ENCODE results near the gene PC. TPM values are rescaled to one million over a fixed set of nuclear protein-coding genes. Genes with fewer than 3 reads are reported as not detected.

Gene PC, protein sequence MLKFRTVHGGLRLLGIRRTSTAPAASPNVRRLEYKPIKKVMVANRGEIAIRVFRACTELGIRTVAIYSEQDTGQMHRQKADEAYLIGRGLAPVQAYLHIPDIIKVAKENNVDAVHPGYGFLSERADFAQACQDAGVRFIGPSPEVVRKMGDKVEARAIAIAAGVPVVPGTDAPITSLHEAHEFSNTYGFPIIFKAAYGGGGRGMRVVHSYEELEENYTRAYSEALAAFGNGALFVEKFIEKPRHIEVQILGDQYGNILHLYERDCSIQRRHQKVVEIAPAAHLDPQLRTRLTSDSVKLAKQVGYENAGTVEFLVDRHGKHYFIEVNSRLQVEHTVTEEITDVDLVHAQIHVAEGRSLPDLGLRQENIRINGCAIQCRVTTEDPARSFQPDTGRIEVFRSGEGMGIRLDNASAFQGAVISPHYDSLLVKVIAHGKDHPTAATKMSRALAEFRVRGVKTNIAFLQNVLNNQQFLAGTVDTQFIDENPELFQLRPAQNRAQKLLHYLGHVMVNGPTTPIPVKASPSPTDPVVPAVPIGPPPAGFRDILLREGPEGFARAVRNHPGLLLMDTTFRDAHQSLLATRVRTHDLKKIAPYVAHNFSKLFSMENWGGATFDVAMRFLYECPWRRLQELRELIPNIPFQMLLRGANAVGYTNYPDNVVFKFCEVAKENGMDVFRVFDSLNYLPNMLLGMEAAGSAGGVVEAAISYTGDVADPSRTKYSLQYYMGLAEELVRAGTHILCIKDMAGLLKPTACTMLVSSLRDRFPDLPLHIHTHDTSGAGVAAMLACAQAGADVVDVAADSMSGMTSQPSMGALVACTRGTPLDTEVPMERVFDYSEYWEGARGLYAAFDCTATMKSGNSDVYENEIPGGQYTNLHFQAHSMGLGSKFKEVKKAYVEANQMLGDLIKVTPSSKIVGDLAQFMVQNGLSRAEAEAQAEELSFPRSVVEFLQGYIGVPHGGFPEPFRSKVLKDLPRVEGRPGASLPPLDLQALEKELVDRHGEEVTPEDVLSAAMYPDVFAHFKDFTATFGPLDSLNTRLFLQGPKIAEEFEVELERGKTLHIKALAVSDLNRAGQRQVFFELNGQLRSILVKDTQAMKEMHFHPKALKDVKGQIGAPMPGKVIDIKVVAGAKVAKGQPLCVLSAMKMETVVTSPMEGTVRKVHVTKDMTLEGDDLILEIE
- total RNA-seq (39.7 and 47.4 TPM in 2 replicates), polyA plus RNA-seq (57.9 and 78.1 TPM in 2 replicates)

GRCh38 chr11:66958232-66958955, at the start of gene PC:
Gene PC, minus strand, starts transcription at chr11:66958383. Its CDS starts 86,224 bp downstream, at chr11:66872159.
- TF ChIP-seq, protein P1, sequence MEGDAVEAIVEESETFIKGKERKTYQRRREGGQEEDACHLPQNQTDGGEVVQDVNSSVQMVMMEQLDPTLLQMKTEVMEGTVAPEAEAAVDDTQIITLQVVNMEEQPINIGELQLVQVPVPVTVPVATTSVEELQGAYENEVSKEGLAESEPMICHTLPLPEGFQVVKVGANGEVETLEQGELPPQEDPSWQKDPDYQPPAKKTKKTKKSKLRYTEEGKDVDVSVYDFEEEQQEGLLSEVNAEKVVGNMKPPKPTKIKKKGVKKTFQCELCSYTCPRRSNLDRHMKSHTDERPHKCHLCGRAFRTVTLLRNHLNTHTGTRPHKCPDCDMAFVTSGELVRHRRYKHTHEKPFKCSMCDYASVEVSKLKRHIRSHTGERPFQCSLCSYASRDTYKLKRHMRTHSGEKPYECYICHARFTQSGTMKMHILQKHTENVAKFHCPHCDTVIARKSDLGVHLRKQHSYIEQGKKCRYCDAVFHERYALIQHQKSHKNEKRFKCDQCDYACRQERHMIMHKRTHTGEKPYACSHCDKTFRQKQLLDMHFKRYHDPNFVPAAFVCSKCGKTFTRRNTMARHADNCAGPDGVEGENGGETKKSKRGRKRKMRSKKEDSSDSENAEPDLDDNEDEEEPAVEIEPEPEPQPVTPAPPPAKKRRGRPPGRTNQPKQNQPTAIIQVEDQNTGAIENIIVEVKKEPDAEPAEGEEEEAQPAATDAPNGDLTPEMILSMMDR (IDR thresholded peaks at IDR 0.05; ENCODE audit: poor library complexity), result no peak
- TF ChIP-seq EZH2 (IDR thresholded peaks at IDR 0.05; ENCODE audit: borderline replicate concordance) (no peak), EZH2phosphoT487 (IDR thresholded peaks at IDR 0.05; ENCODE audit: low read depth, severe bottlenecking, unreplicated experiment) (no peak)
- no peaks in the 10 kb centered on the region for H4K20me1 ChIP-seq (ENCODE audit: insufficient read depth, poor library complexity, severe bottlenecking)
- WGBS (ENCODE audit: low lambda C conversion rate, missing lambda C conversion rate), result under 1% methylated on average over 68 of the region's 74 CpGs
- H3K79me2 ChIP-seq, result peaks cover 10% of the 10 kb centered on the region
- H3K27ac ChIP-seq, result peak within 1 kb of the TSS; percentile 58
- H3K9me2 ChIP-seq (replicated peaks; ENCODE audit: insufficient read depth), result no peaks in the 10 kb centered on the region
- no peaks in the 10 kb centered on the region for H3K9me3 ChIP-seq (ENCODE audit: low read depth)
- peak within 1 kb of the TSS; percentile 81 for H3K4me2 ChIP-seq
- H3K27me3 ChIP-seq, result no peaks in the 10 kb centered on the region
- H2AFZ ChIP-seq, result peak within 1 kb of the TSS; percentile 15
- peaks cover 21% of the 10 kb centered on the region for H3K4me1 ChIP-seq (ENCODE audit: insufficient read depth)
- H3K36me3 ChIP-seq (replicated peaks; ENCODE audit: insufficient read depth, low read depth), result no peaks in the 10 kb centered on the region
- peak within 1 kb of the TSS; percentile 31 for H3K4me3 ChIP-seq
- peak; percentile 99 for DNase-seq (ENCODE audit: low spot score)

GRCh38 chr11:67007126-67007525, 48.9 kb upstream of the PC start:
- Histone ChIP-seq H3K9me2 (replicated peaks; ENCODE audit: insufficient read depth) (no peaks in the 10 kb centered on the region), H3K4me3 (no peak overlapping the region), H3K27ac (no peak overlapping the region), H4K20me1 (ENCODE audit: insufficient read depth, poor library complexity, severe bottlenecking) (no peaks in the 10 kb centered on the region), H3K79me2 (no peaks in the 10 kb centered on the region), H3K4me1 (ENCODE audit: insufficient read depth) (no peaks in the 10 kb centered on the region), H3K36me3 (replicated peaks; ENCODE audit: insufficient read depth, low read depth) (no peaks in the 10 kb centered on the region), H2AFZ (no peak overlapping the region), H3K27me3 (no peaks in the 10 kb centered on the region), H3K4me2 (no peak overlapping the region), H3K9me3 (ENCODE audit: low read depth) (no peaks in the 10 kb centered on the region)
- TF ChIP-seq EZH2 (IDR thresholded peaks at IDR 0.05; ENCODE audit: borderline replicate concordance) (no peak), EZH2phosphoT487 (IDR thresholded peaks at IDR 0.05; ENCODE audit: low read depth, severe bottlenecking, unreplicated experiment) (no peak)
- TF ChIP-seq, protein P1 (IDR thresholded peaks at IDR 0.05; ENCODE audit: poor library complexity), result no peak
- WGBS (ENCODE audit: low lambda C conversion rate, missing lambda C conversion rate), result 98% methylated on average over 7 of the region's 7 CpGs
- DNase-seq (ENCODE audit: low spot score), result no peak

All from hepatocyte (in vitro differentiated cells).